GM12878 (cell line): ENCODE measurements around the gene GSPT1. TPM values are rescaled to one million over a fixed set of nuclear protein-coding genes. Genes with fewer than 3 reads are reported as not detected.

Source experiments
- ATAC-seq: fragments of 200-7000 bp; cut with Tn5 transposase; 3 replicates; pipeline ENCODE4 v1.9.1; 2020; ENCODE audit warnings: mild to moderate bottlenecking, moderate library complexity
- BruUV-seq: library from RNA; stranded (reverse); fragments of 400-500 nt; replicated peaks from 2 replicates; lab custom pipeline; 2021; lab: Mats Ljungman, UMichigan
- CTCF ChIA-PET: fragments of 300-600 bp; sonication (Branson Sonifier 250); formaldehyde crosslinking; extraction: SDS; loops from one replicate; lab custom pipeline; 2021; ENCODE audit warnings: inconsistent platforms; lab: Yijun Ruan, JAX
- POLR2A ChIA-PET: fragments of 350-600 bp; formaldehyde crosslinking; extraction: SDS; loops from one replicate; lab custom pipeline; 2021; ENCODE audit warnings: inconsistent platforms; lab: Charles Lee
- RAD21 ChIA-PET: fragments of 300-600 bp; sonication (Branson Sonifier 250); formaldehyde crosslinking; loops from one replicate; lab custom pipeline; 2023; ENCODE audit warnings: antibody characterized with exemption; ENCODE audit not compliant: unreplicated experiment; lab: Charles Lee
- SMC1A ChIA-PET: fragments of 300-600 bp; sonication (Branson Sonifier 250); formaldehyde crosslinking; loops from one replicate; lab custom pipeline; 2023; ENCODE audit not compliant: unreplicated experiment, uncharacterized antibody; lab: Charles Lee
- DNase-seq: peaks from one replicate; pipeline ENCODE4 v3.0.0-alpha.2; 2011; ENCODE audit warnings: low read depth, low spot score
- FAIRE-seq: peaks from 3 replicates; lab custom pipeline; 2011; peaks lifted over from hg19 to GRCh38; lab: Jason Lieb, UNC
- H2AFZ ChIP-seq: 2 replicates; pipeline ENCODE4 v1.6.0; 2011; ENCODE audit warnings: low read depth, low read length, control low read depth; ENCODE audit not compliant: control insufficient read depth
- H3K27ac ChIP-seq: 2 replicates; pipeline ENCODE4 v1.5.1; 2011; ENCODE audit warnings: control low read depth; ENCODE audit not compliant: control insufficient read depth, insufficient read depth
- H3K27me3 ChIP-seq, 2 experiments: replicated peaks in 1 of 2; 2 replicates each; pipeline versions ENCODE4 v1.6.0 to v1.6.1; 2011; ENCODE audit warnings: low read length in 1 of 2; ENCODE audit not compliant: control insufficient read depth in 2 of 2, insufficient read depth in 2 of 2
- H3K36me3 ChIP-seq, 2 experiments: 2 replicates each; pipeline ENCODE4 v1.5.1; 2011; ENCODE audit warnings: low read length in 1 of 2; ENCODE audit not compliant: control insufficient read depth in 2 of 2, insufficient read depth in 2 of 2
- H3K4me1 ChIP-seq: 2 replicates; pipeline ENCODE4 v1.6.1; 2011; ENCODE audit warnings: mild to moderate bottlenecking, low read length, moderate library complexity, mixed read lengths; ENCODE audit not compliant: control insufficient read depth, insufficient read depth
- H3K4me2 ChIP-seq: 2 replicates; pipeline ENCODE4 v1.6.0; 2011; ENCODE audit warnings: control low read depth; ENCODE audit not compliant: control insufficient read depth, insufficient read depth
- H3K4me3 ChIP-seq: fragments of 200-600 bp; sonication (generic); 2 replicates; pipeline ENCODE4 v1.5.1; 2016
- H3K79me2 ChIP-seq: 2 replicates; pipeline ENCODE4 v1.6.0; 2011; ENCODE audit warnings: low read length; ENCODE audit not compliant: control insufficient read depth, insufficient read depth
- H3K9ac ChIP-seq: 2 replicates; pipeline ENCODE4 v1.8.0; 2011; ENCODE audit warnings: low read length, control low read depth, mixed read lengths; ENCODE audit not compliant: control insufficient read depth, insufficient read depth
- H3K9me3 ChIP-seq: replicated peaks from 3 replicates; pipeline ENCODE4 v1.5.1; 2011; ENCODE audit warnings: mild to moderate bottlenecking, low read length; ENCODE audit not compliant: control insufficient read depth, insufficient read depth
- H4K20me1 ChIP-seq: 2 replicates; pipeline ENCODE4 v1.6.0; 2011; ENCODE audit not compliant: control insufficient read depth, insufficient read depth
- ASH2L ChIP-seq: fragments of 300-600, 200-600 bp; sonication (generic); IDR thresholded peaks from 2 replicates; pipeline ENCODE4 v1.6.1; 2017; ENCODE audit warnings: low read depth, mild to moderate bottlenecking, borderline replicate concordance
- BRCA1 ChIP-seq: IDR thresholded peaks from 2 replicates; pipeline ENCODE4 v1.6.1; 2011; ENCODE audit warnings: low read depth, low read length, improper control_type of control experiment
- HCFC1 ChIP-seq: fragments of 150-350 bp; IDR thresholded peaks from 2 replicates; pipeline ENCODE4 v1.6.1; 2014; ENCODE audit warnings: low read length
- HSF1 ChIP-seq: fragments of 150-350 bp; IDR thresholded peaks from 2 replicates; pipeline ENCODE4 v1.6.1; 2014; ENCODE audit warnings: mild to moderate bottlenecking, low read depth, low read length
- MLLT1 ChIP-seq: fragments of 450-650 bp; IDR thresholded peaks from 2 replicates; pipeline ENCODE4 v1.6.1; 2016; ENCODE audit warnings: mild to moderate bottlenecking
- NKRF ChIP-seq: fragments of 450-650 bp; conservative IDR thresholded peaks from 2 replicates; pipeline ENCODE4 v1.6.1; 2017; ENCODE audit warnings: mild to moderate bottlenecking, moderate library complexity
- NR2F1 ChIP-seq: fragments of 450-650 bp; conservative IDR thresholded peaks from 2 replicates; pipeline ENCODE4 v1.6.1; 2017; ENCODE audit warnings: mild to moderate bottlenecking
- REST ChIP-seq: IDR thresholded peaks from 2 replicates; pipeline ENCODE4 v1.6.1; 2012; ENCODE audit warnings: mild to moderate bottlenecking, low read depth, low read length
- SPI1 ChIP-seq: IDR thresholded peaks from 2 replicates; pipeline ENCODE4 v1.6.1; 2011; ENCODE audit warnings: low read depth, mild to moderate bottlenecking, low read length, moderate library complexity, borderline replicate concordance; ENCODE audit not compliant: insufficient read depth
- ZZZ3 ChIP-seq: IDR thresholded peaks from 2 replicates; pipeline ENCODE4 v1.6.1; 2011; ENCODE audit warnings: low read depth; ENCODE audit not compliant: control insufficient read depth, insufficient read length
- WGBS: methylation state at CpG from one replicate; pipeline ENCODE4 v1.1.6; 2016; ENCODE audit warnings: low lambda C conversion rate; ENCODE audit not compliant: insufficient replicate concordance, insufficient coverage; ENCODE audit errors: missing lambda C conversion rate; 5-methylcytosine and 5-hydroxymethylcytosine counted together
- in situ Hi-C: fragments of 300-500 bp; cut with MboI; formaldehyde crosslinking; loops from 9 replicates; pipeline ENCODE4 v1.14.3; 2018; ENCODE audit warnings: mixed read lengths
- intact Hi-C: fragments of 100-400 bp; cut with micrococcal nuclease; formaldehyde crosslinking; loops from one replicate; pipeline ENCODE4 v1.14.2; 2022; ENCODE audit not compliant: unreplicated experiment
- polyA plus RNA-seq, 11 experiments: library from polyadenylated mRNA; depleted of rRNA in 4 of 11; unstranded in 6 of 11; stranded (reverse) in 5 of 11; fragments of >200 nt; fragmentation: Nextera tagmentation in 4 of 11; fragmentation: Illumina TruSeq in 1 of 11; extraction: Ambion mirVana in 4 of 11; extraction: Trizol in 1 of 11; gene quantifications; 1 replicate in 1 of 11; 2 replicates in 10 of 11; pipeline versions ENCODE4 v1.2.1 to v1.2.3, GENCODE V29; 2011 to 2016; ENCODE audit warnings: inconsistent platforms in 2 of 11, missing spikeins in 2 of 11, low read depth in 1 of 11
- total RNA-seq, 4 experiments: library from RNA; depleted of rRNA in 3 of 4; stranded (reverse); fragments of >200 nt in 3 of 4; fragmentation: Illumina TruSeq in 1 of 4; extraction: Trizol in 1 of 4; gene quantifications; 2 replicates each; pipeline versions ENCODE4 v1.2.1 to v1.2.3, GENCODE V29; 2013 to 2021

GSPT1 gene
- total and polyA plus RNA-seq, 10 of the 15 experiments (the other 5 are each of a cell fraction or from before 2014, with no cell fraction given) = 46.7 to 181 (median 99.6) TPM

- no peak overlapping the region for H3K4me3 ChIP-seq
- no peaks in the 10 kb centered on the region for H3K9me3 ChIP-seq
- RAD21 ChIA-PET = no interaction called here
- no peaks in the 10 kb centered on the region for H4K20me1 ChIP-seq
- H3K9ac ChIP-seq = no peak overlapping the region
- BruUV-seq = no TSS peak
- peak; percentile 27 for FAIRE-seq
- TF ChIP-seq NKRF (no peak), NR2F1 (no peak), BRCA1 (no peak), MLLT1 (no peak), ZZZ3 (no peak), SPI1 (no peak), HSF1 (no peak), REST (no peak), HCFC1 (no peak), ASH2L (no peak)
- H3K79me2 ChIP-seq = no peaks in the 10 kb centered on the region
- H3K27me3 ChIP-seq = no peaks in the 10 kb centered on the region
- POLR2A ChIA-PET = no interaction called here
- DNase-seq = no peak
- H2AFZ ChIP-seq = peak overlapping the region; percentile 37
- intact Hi-C loops = no loop called here
- H3K4me1 ChIP-seq = peaks cover 9% of the 10 kb centered on the region
- SMC1A ChIA-PET = no interaction called here
- ATAC-seq = peak; percentile 31
- CTCF ChIA-PET = no interaction called here
- H3K27ac ChIP-seq = no peak overlapping the region
- no peaks in the 10 kb centered on the region for H3K36me3 ChIP-seq
- in situ Hi-C loops = no loop called here
- H3K4me2 ChIP-seq = peak overlapping the region; percentile 64; the same call in 1 of the 2 replicates
- WGBS = 23% methylated on average over 5 of the region's 5 CpGs
These were observed 34.6 kb upstream of the GSPT1 start for GRCh38 chr16:11950388-11950787.
